Vagina (tissue), 2 donors: ENCODE data around the gene AKAP13. TPM values are rescaled to one million over a fixed set of nuclear protein-coding genes. Genes with fewer than 3 reads are reported as not detected.

Experiments used
- DNase-seq, 2 donors: peaks; one replicate each; pipeline ENCODE4 v3.0.0-alpha.2; 2017; ENCODE audit errors: extremely low spot score in 2 of 2
- H3K27ac ChIP-seq: fragments of 200-600 bp; sonication (generic); one replicate; pipeline ENCODE4 v1.5.1; 2019
- H3K27me3 ChIP-seq: fragments of 200-600 bp; sonication (generic); one replicate; pipeline ENCODE4 v1.5.1; 2019
- H3K36me3 ChIP-seq, 2 donors: fragments of 200-600 bp; sonication (generic); one replicate each; pipeline ENCODE4 v1.5.1; 2017 to 2019
- H3K4me1 ChIP-seq: fragments of 200-600 bp; sonication (generic); one replicate; pipeline ENCODE4 v1.5.1; 2019
- H3K4me3 ChIP-seq, 2 donors: fragments of 200-600 bp; sonication (generic); 1 replicate in 1 of 2; 2 replicates in 1 of 2; pipeline ENCODE4 v1.5.1; 2016 to 2019
- H3K9me3 ChIP-seq: fragments of 200-600 bp; sonication (generic); one replicate; pipeline ENCODE4 v1.5.1; 2019
- POLR2A ChIP-seq, 2 donors: fragments of 450-650 bp; IDR thresholded peaks; one replicate each; pipeline ENCODE4 v1.6.1; 2017; ENCODE audit warnings: antibody characterized with exemption in 2 of 2, mild to moderate bottlenecking in 2 of 2, moderate library complexity in 2 of 2
- POLR2AphosphoS5 ChIP-seq, 2 donors: sonication (generic); formaldehyde crosslinking; IDR thresholded peaks; one replicate each; pipeline ENCODE4 v1.9.0; 2017; ENCODE audit warnings: antibody characterized with exemption in 2 of 2, mild to moderate bottlenecking in 2 of 2, low read depth in 1 of 2; ENCODE audit not compliant: insufficient read depth in 1 of 2
- intact Hi-C: fragments of 100-400 bp; cut with DNase I; formaldehyde crosslinking; loops from one replicate; pipeline ENCODE4 v1.15.1; 2023
- total RNA-seq: library from RNA; depleted of rRNA; stranded (reverse); fragments of >200 nt; gene quantifications from one replicate; pipeline ENCODE4 v1.2.3, GENCODE V29; 2016
- TF ChIP-seq, protein P1 (sequence below), 3 experiments: fragments of 450-650 bp in 2 of 3; fragments of 200-600 bp in 1 of 3; sonication (generic) in 1 of 3; IDR thresholded peaks; one replicate each; pipeline ENCODE4 v1.5.1; 2017 to 2019; ENCODE audit warnings: antibody characterized with exemption in 3 of 3, mild to moderate bottlenecking in 2 of 3, moderate library complexity in 2 of 3

Gene AKAP13
- total RNA-seq, 1 donor from 2014 or later: 177 TPM

GRCh38 chr15:85523530-85523929 is 143.1 kb downstream of the AKAP13 start:
- Histone ChIP-seq H3K4me1 (peaks cover 25% of the 10 kb centered on the region), H3K9me3 (no peaks in the 10 kb centered on the region), H3K4me3 (no peak overlapping the region), H3K27ac (no peak overlapping the region), H3K27me3 (no peaks in the 10 kb centered on the region), H3K36me3 (peaks cover 0 to 22% of the 10 kb centered on the region in 2 donors)
- intact Hi-C loops: no loop called here
- no peak for TF ChIP-seq POLR2AphosphoS5 (IDR thresholded peaks at IDR 0.05; ENCODE audit: insufficient read depth in 1 of 2, low read depth in 1 of 2)
- TF ChIP-seq POLR2A (IDR thresholded peaks at IDR 0.05): no peak
- TF ChIP-seq, protein P1, sequence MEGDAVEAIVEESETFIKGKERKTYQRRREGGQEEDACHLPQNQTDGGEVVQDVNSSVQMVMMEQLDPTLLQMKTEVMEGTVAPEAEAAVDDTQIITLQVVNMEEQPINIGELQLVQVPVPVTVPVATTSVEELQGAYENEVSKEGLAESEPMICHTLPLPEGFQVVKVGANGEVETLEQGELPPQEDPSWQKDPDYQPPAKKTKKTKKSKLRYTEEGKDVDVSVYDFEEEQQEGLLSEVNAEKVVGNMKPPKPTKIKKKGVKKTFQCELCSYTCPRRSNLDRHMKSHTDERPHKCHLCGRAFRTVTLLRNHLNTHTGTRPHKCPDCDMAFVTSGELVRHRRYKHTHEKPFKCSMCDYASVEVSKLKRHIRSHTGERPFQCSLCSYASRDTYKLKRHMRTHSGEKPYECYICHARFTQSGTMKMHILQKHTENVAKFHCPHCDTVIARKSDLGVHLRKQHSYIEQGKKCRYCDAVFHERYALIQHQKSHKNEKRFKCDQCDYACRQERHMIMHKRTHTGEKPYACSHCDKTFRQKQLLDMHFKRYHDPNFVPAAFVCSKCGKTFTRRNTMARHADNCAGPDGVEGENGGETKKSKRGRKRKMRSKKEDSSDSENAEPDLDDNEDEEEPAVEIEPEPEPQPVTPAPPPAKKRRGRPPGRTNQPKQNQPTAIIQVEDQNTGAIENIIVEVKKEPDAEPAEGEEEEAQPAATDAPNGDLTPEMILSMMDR (IDR thresholded peaks at IDR 0.05): no peak
- no peak for DNase-seq

DNA sequence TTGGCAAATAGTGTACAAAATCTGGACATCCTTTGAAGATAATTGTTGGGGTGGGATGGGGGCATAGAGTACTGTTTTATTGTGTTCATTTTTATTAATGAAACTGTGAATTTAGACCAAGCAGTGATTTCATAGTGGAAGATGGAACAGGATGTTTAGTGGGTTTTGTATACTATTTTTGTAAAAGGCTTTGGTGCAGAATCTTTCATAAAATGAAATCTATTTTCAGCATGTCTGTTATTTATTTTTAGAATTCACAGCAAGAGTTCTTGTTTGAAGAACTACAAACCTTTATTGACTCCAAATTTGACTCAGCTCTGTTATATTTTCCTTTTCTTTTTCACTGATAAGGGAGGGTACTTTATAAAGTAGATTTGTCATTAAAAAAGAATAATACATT is 145.4 kb downstream of the AKAP13 start:
- Histone ChIP-seq H3K27ac (no peak overlapping the region), H3K36me3 (peaks cover 0 to 22% of the 10 kb centered on the region in 2 donors), H3K27me3 (no peaks in the 10 kb centered on the region), H3K9me3 (no peaks in the 10 kb centered on the region), H3K4me1 (peaks cover 33% of the 10 kb centered on the region), H3K4me3 (no peak overlapping the region)
- no peak for TF ChIP-seq POLR2AphosphoS5 (IDR thresholded peaks at IDR 0.05; ENCODE audit: insufficient read depth in 1 of 2, low read depth in 1 of 2)
- TF ChIP-seq, protein P1 (IDR thresholded peaks at IDR 0.05): no peak
- TF ChIP-seq POLR2A (IDR thresholded peaks at IDR 0.05): no peak
- DNase-seq: no peak
- intact Hi-C loops: no loop called here

- no peak for DNase-seq
- intact Hi-C loops: no loop called here
- TF ChIP-seq, protein P1 (IDR thresholded peaks at IDR 0.05): no peak
- TF ChIP-seq POLR2A (IDR thresholded peaks at IDR 0.05) (no peak), POLR2AphosphoS5 (IDR thresholded peaks at IDR 0.05; ENCODE audit: insufficient read depth in 1 of 2, low read depth in 1 of 2) (no peak)
- no peak overlapping the region for H3K27ac ChIP-seq
- H3K4me3 ChIP-seq: no peak overlapping the region
- H3K4me1 ChIP-seq: peaks cover 27% of the 10 kb centered on the region
- H3K36me3 ChIP-seq: peaks cover 0 to 13% of the 10 kb centered on the region in 2 donors
- no peaks in the 10 kb centered on the region for H3K9me3 ChIP-seq
- H3K27me3 ChIP-seq: no peaks in the 10 kb centered on the region
Observed at GRCh38 chr15:85527895-85528294, 147.5 kb downstream of the AKAP13 start.

DNA sequence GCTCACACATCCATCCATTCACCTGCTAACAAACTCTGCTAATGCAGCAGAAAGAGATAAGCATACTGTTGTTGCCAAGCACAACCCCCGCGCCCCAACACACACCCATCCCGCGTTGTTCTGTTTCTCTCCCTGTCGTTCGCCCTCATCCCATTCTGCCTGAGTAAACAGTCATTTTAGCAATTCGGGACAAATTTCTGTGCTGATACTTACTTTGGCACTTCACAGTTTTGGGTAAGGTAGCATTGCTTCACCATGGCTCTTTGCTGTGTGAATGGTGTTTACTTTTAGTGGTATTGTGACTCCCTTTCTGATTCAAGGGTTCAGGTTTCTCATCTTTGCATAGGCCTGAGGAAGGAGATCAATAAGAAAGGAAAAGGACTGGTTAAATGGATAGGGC is 149.7 kb downstream of the AKAP13 start:
- intact Hi-C loops: no loop called here

DNA sequence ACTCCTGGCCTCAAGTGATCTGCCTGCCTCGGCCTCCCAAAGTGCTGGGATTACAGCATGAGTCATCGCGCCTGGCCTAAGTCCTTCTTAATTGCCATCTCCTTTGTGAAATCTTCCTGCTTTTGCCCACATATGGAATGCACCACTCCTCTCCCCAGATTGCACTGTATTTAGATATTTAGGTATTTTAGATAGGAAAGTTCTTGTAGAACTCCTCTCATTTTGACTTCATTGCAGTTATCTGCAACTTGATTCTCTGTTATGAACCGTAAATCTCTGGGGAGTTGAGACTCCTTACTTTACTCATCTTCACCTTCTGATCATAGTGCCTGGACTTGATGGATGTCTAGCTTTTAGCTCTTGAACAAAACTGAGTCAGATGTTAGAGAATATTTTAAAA is 150.7 kb downstream of the AKAP13 start:
- DNase-seq: no peak
- no peak overlapping the region for H3K27ac ChIP-seq
- H3K27me3 ChIP-seq: no peaks in the 10 kb centered on the region
- H3K4me1 ChIP-seq: peaks cover 39% of the 10 kb centered on the region
- no peaks in the 10 kb centered on the region for H3K9me3 ChIP-seq
- intact Hi-C loops: no loop called here
- TF ChIP-seq POLR2A (IDR thresholded peaks at IDR 0.05): no peak
- TF ChIP-seq POLR2AphosphoS5 (IDR thresholded peaks at IDR 0.05; ENCODE audit: insufficient read depth in 1 of 2, low read depth in 1 of 2): no peak
- TF ChIP-seq, protein P1 (IDR thresholded peaks at IDR 0.05): no peak
- H3K4me3 ChIP-seq: no peak overlapping the region
- H3K36me3 ChIP-seq: peaks cover 0 to 11% of the 10 kb centered on the region in 2 donors

More for the DNA sequence above, 149.7 kb downstream of the AKAP13 start:
- H3K4me3 ChIP-seq: no peak overlapping the region
- peaks cover 0 to 13% of the 10 kb centered on the region in 2 donors for H3K36me3 ChIP-seq
- peaks cover 30% of the 10 kb centered on the region for H3K4me1 ChIP-seq
- H3K27ac ChIP-seq: no peak overlapping the region
- DNase-seq: no peak
- TF ChIP-seq POLR2A (IDR thresholded peaks at IDR 0.05): no peak
- no peak for TF ChIP-seq POLR2AphosphoS5 (IDR thresholded peaks at IDR 0.05; ENCODE audit: insufficient read depth in 1 of 2, low read depth in 1 of 2)
- TF ChIP-seq, protein P1 (IDR thresholded peaks at IDR 0.05): no peak
- no peaks in the 10 kb centered on the region for H3K27me3 ChIP-seq
- H3K9me3 ChIP-seq: no peaks in the 10 kb centered on the region
